ENCODE data around the gene C6orf118.

DNA sequence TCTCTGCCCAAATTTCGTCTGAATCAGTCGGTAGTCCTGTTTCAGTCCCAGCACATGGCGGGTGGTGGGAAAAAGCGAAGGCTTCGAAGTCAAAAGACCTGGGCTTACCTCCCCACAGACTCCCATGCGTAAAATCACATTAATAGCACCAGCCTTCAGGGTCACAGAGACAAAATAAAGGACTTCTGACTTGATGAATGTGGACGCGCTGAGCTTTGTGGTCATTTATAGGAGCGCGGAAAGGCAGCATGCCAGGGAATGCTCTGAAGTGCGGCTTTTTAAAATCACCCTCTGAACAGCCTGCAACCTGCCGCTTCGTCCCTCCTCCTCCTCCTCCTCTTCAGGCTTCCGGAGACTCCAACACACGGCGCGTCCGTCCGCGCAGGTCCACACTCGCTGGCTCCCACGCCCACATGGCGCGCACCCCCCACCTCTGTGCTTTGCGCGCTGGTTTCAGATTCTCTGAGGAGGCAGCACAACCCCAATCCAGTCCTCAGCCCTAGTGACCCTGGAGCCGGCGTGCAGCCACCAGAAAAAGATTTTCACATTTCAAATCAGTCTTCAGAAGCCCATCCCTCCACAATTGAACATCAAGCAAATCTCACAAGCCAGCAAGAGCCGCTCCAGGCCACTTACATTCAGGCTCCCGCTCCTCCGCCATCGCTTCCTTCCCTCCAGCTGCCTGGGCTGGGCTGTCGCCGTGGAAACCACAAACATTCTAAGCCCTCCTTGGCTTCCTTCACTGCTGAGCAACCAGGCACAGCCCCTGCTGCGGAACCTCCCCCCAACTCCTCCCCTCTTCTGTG is at the start of gene C6orf118:
- TF ChIP-seq, protein P1, sequence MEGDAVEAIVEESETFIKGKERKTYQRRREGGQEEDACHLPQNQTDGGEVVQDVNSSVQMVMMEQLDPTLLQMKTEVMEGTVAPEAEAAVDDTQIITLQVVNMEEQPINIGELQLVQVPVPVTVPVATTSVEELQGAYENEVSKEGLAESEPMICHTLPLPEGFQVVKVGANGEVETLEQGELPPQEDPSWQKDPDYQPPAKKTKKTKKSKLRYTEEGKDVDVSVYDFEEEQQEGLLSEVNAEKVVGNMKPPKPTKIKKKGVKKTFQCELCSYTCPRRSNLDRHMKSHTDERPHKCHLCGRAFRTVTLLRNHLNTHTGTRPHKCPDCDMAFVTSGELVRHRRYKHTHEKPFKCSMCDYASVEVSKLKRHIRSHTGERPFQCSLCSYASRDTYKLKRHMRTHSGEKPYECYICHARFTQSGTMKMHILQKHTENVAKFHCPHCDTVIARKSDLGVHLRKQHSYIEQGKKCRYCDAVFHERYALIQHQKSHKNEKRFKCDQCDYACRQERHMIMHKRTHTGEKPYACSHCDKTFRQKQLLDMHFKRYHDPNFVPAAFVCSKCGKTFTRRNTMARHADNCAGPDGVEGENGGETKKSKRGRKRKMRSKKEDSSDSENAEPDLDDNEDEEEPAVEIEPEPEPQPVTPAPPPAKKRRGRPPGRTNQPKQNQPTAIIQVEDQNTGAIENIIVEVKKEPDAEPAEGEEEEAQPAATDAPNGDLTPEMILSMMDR (IDR thresholded peaks at IDR 0.05), result no peak
- no peak for TF ChIP-seq POLR2AphosphoS5 (IDR thresholded peaks at IDR 0.05)

Data from stomach (tissue), 4 donors.